ENCODE results near the gene BICDL2. TPM values are rescaled to one million over a fixed set of nuclear protein-coding genes. Genes with fewer than 3 reads are reported as not detected.

BICDL2 gene
- total and polyA plus RNA-seq, 2 donors from 2014 or later: 2.9 to 12.1 TPM

DNA sequence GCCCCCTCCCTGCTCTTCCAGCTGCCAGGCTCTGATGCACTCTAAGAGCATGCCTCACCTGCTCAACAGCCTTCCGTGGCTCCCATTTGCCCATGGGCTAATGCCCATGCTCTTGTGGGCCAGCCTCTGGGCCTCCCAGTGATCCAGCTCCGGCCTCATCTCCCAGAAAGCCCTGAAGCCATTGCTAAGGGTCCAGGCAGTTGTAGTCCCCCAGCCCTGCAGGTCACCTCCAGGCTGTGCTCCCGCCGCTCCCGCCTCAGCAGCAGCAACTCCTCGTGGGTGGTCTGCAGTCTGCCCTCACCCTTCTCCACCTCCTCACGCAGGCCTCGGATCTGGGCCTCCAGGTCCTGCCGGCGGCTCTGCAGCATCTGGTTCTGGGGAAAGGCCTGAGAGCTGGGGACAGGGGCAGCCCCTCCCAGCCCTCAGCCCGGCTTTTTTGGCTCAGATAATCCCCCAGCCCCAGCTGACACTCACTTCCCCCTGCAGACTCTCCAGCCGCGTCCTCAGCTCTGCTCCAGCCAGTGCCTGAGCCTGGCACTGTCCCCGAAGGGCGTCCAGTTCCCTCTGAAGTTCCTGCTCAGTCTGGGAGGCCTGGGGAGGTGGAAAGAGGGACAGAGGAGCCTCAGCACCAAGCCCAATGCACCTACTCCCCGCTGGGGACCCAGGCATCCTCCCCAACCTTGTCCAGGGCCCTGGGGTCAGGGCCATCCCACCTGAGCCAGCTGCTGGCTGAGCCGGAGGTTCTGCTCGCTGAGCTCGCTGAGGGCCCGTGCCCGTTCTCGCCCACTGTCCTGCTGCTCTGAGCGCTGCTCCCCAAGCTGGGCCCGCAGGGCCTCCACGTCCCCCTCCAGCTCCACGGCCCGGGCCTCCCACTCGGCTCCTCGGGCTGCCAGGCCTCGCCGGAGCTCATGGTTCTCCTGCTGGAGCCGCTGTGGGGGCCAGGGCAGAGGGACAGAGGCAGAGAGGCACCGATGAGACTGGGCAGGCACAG, 6.2 kb downstream of the BICDL2 start:
- Histone ChIP-seq H3K36me3 (ENCODE audit: control insufficient read depth in 2 of 3, insufficient read depth in 3 of 3, low read length in 3 of 3) (peaks cover 2 to 5% (median 3%) of the 10 kb centered on the region in 3 donors), H3K9me3 (ENCODE audit: control insufficient read depth in 2 of 3, insufficient read depth in 1 of 3, low read length in 3 of 3) (no peaks in the 10 kb centered on the region), H3K27ac (ENCODE audit: low read depth in 2 of 2, low read length in 2 of 2) (no peak overlapping the region), H3K4me1 (ENCODE audit: control insufficient read depth in 2 of 3, insufficient read depth in 2 of 3, low read depth in 1 of 3, low read length in 3 of 3) (peaks cover 0 to 5% (median 0%) of the 10 kb centered on the region in 3 donors), H3K4me3 (ENCODE audit: low read length in 3 of 3) (no peak overlapping the region), H3K9ac (ENCODE audit: low read length in 3 of 3) (no peak overlapping the region), H3K27me3 (ENCODE audit: control insufficient read depth, insufficient read depth, low read length) (peaks cover 19% of the 10 kb centered on the region)
- TF ChIP-seq, protein P1, sequence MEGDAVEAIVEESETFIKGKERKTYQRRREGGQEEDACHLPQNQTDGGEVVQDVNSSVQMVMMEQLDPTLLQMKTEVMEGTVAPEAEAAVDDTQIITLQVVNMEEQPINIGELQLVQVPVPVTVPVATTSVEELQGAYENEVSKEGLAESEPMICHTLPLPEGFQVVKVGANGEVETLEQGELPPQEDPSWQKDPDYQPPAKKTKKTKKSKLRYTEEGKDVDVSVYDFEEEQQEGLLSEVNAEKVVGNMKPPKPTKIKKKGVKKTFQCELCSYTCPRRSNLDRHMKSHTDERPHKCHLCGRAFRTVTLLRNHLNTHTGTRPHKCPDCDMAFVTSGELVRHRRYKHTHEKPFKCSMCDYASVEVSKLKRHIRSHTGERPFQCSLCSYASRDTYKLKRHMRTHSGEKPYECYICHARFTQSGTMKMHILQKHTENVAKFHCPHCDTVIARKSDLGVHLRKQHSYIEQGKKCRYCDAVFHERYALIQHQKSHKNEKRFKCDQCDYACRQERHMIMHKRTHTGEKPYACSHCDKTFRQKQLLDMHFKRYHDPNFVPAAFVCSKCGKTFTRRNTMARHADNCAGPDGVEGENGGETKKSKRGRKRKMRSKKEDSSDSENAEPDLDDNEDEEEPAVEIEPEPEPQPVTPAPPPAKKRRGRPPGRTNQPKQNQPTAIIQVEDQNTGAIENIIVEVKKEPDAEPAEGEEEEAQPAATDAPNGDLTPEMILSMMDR (IDR thresholded peaks at IDR 0.05; ENCODE audit: borderline replicate concordance, extremely low read depth, insufficient read depth): no peak
- intact Hi-C loops (cut with DNase I): no loop called here
- DNase-seq: peak in 2 of 5 donors; percentile 58 to 79
- no peak for FAIRE-seq

DNA sequence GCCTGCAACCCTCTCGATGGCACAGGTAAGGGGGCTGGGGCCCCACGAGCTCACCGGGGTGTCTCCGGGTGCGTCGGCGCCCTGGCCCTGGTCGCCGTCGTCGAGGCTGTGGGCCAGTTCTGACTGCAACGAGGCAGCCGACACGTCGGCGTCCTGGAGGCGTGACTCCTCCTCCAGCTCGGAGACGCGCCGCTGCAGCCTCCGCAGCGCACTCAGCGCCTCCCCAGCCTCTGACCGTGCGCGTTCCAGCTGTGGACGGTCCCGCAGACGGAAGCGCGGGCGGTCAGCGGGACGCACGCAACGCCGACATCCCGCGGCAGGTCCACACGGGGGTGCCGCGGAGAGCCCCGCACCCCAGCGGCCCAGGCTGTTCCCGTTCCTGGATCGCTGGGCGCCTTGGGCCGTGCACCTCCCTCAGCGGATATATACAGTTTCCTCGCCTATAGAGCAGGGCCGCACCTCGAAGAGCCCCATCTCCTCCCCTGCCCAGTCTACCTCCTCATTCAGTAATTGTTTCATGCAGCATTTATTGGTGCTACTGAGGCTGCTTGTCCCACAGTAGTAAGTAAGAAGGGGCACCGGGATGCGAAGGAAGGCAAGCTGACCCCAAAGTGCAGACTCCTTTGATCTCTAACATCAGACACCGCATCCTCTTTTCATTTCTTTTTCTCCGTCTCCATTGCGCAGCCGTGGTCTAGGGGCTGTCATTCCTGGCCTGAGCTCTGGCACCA, 7.1 kb downstream of the BICDL2 start:
- H3K27ac ChIP-seq (ENCODE audit: low read depth in 2 of 2, low read length in 2 of 2): no peak overlapping the region
- no peak overlapping the region for H3K4me3 ChIP-seq (ENCODE audit: low read length in 3 of 3)

DNA sequence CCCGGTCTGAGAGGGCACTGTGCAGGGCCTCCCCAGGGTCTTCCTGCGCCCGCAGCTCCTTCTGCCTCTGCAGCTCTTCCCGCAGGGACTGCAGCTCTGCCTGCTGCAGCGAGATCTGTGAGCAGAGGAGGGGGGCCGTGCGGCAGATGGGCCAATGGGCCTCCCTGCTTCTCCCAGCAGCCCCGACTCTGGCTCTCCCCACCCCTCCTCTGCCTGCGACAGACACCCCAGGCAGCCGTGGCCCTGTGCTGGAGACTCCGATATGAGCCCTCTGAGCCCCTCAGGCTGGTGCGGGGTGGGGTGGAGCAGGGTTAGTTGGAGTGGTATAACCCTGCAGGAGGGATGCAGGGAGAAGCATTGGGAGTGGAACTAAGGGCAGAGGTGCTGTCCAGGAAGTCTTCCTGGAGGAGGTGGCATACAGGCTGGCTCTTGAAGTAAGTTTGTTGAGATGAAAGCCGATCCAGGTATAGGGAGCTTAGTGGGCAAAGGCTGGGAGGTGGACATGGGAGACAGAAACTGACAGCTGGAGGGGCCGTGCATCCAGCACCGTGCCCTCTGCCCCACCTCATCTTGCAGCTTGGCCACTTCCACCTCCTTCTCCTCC, 7.9 kb downstream of the BICDL2 start:
- FAIRE-seq: no peak
- DNase-seq: peak in 2 of 5 donors; percentile 70 to 81
- Histone ChIP-seq H3K4me1 (ENCODE audit: control insufficient read depth in 2 of 3, insufficient read depth in 2 of 3, low read depth in 1 of 3, low read length in 3 of 3) (peaks cover 0 to 5% (median 0%) of the 10 kb centered on the region in 3 donors), H3K36me3 (ENCODE audit: control insufficient read depth in 2 of 3, insufficient read depth in 3 of 3, low read length in 3 of 3) (peaks cover 2 to 5% (median 3%) of the 10 kb centered on the region in 3 donors), H3K4me3 (ENCODE audit: low read length in 3 of 3) (no peak overlapping the region), H3K27me3 (ENCODE audit: control insufficient read depth, insufficient read depth, low read length) (peaks cover 18% of the 10 kb centered on the region), H3K9ac (ENCODE audit: low read length in 3 of 3) (no peak overlapping the region), H3K9me3 (ENCODE audit: control insufficient read depth in 2 of 3, insufficient read depth in 1 of 3, low read length in 3 of 3) (no peaks in the 10 kb centered on the region), H3K27ac (ENCODE audit: low read depth in 2 of 2, low read length in 2 of 2) (no peak overlapping the region)
- intact Hi-C loops (cut with DNase I): no loop called here
- TF ChIP-seq, protein P1 (IDR thresholded peaks at IDR 0.05; ENCODE audit: borderline replicate concordance, extremely low read depth, insufficient read depth): no peak

More for the DNA sequence above, 7.1 kb downstream of the BICDL2 start:
- TF ChIP-seq, protein P1 (IDR thresholded peaks at IDR 0.05; ENCODE audit: borderline replicate concordance, extremely low read depth, insufficient read depth): no peak
- no peak overlapping the region for H3K9ac ChIP-seq (ENCODE audit: low read length in 3 of 3)
- no peak for FAIRE-seq
- peak in 4 of 5 donors; percentile 50 to 79 (median 67) for DNase-seq
- peaks cover 19% of the 10 kb centered on the region for H3K27me3 ChIP-seq (ENCODE audit: control insufficient read depth, insufficient read depth, low read length)
- no peaks in the 10 kb centered on the region for H3K9me3 ChIP-seq (ENCODE audit: control insufficient read depth in 2 of 3, insufficient read depth in 1 of 3, low read length in 3 of 3)
- H3K4me1 ChIP-seq (ENCODE audit: control insufficient read depth in 2 of 3, insufficient read depth in 2 of 3, low read depth in 1 of 3, low read length in 3 of 3): peaks cover 0 to 5% (median 0%) of the 10 kb centered on the region in 3 donors
- H3K36me3 ChIP-seq (ENCODE audit: control insufficient read depth in 2 of 3, insufficient read depth in 3 of 3, low read length in 3 of 3): peaks cover 2 to 5% (median 3%) of the 10 kb centered on the region in 3 donors
- intact Hi-C loops (cut with DNase I): no loop called here

Measured in kidney (tissue), 14 donors.